HG03342 (cell line): ENCODE data around the gene PIK3R4.

ENCODE experiments used
- ATAC-seq: cut with Tn5 transposase; IDR thresholded peaks from one replicate; pipeline ENCODE4 v1.9.1; 2021; ENCODE audit warnings: mild to moderate bottlenecking, moderate library complexity; ENCODE audit not compliant: unreplicated experiment

The PIK3R4 gene

DNA sequence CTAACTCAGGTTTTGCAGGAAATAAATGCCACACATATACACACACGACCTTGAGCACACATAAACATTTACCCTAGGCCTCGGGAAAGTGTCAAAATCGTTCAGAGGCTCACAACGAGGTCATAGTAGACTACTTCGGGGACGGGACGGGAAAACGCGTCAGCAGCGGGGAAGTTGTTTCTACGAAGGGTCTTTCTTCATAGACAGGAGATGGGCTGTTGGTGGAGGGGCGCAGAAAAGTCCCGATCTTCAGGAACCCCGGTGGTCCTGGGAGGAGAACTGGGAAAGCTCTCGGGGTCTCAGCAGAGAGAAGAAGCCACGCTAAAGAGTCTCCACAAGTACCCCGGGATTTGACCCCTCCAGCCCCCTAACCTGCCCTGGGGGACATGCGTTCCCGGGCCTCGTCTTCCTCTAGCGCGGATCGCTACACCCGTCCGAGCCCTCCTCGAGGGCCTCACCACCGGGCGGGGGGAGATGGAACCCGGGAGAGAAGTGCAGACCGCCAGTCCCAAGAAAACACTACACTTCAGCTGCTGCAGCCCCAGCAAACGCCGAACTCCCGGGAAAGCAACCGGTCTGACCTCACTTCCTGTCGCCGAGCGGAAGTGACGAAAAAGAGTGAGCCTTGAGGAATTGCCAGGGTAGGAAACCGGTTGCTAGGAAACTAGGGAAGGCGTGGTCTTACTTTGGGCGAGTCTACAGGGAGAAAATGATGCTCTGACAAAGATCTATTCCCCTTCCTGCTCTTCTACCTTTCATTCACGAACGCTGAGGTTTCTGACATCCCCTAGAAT, at the start of gene PIK3R4:
Gene PIK3R4 (minus strand): TSS at position 584 of the 794 bp plus-strand sequence. CDS start 1,611 bp downstream, outside the sequence.
- peak; percentile 90 for ATAC-seq

DNA sequence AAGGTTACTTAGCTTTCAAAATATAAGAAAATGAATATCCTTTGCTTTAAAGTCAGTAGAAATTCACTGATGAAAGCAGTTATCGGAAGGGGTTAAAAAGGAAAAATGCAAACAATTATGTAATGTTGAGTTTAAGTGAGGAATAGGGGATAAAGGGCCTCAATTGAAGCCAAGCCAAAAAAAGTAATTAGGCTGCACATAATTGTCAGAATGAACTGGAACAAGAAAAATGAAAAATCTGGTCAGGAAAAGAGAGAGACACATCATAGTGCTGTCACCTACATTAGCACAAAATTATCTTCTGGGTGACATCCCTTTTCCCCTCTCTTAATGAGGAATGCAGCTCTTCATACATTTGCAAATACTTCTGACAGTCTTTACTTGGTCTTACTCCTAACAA, 48.8 kb upstream of the PIK3R4 start:
- ATAC-seq: no peak

DNA sequence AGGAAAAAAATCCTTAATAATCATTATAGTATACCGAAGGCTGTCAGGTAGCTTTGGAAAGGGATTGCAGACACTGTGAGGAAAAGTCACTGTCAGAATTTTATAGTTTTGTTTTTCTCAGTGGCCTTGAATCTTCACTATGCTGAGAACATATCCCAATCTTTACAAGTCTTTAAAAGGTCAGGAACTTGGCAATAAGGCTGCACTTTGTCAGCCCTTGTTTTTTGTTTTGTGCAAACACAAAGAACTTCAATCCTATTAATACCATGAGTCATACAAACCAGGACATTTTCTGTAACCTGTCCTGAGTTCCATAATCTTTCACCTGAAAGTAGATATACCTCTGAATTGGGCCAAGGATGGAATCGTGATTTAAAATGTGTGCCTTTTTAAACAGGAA, 45.6 kb upstream of the PIK3R4 start:
- ATAC-seq: no peak

DNA sequence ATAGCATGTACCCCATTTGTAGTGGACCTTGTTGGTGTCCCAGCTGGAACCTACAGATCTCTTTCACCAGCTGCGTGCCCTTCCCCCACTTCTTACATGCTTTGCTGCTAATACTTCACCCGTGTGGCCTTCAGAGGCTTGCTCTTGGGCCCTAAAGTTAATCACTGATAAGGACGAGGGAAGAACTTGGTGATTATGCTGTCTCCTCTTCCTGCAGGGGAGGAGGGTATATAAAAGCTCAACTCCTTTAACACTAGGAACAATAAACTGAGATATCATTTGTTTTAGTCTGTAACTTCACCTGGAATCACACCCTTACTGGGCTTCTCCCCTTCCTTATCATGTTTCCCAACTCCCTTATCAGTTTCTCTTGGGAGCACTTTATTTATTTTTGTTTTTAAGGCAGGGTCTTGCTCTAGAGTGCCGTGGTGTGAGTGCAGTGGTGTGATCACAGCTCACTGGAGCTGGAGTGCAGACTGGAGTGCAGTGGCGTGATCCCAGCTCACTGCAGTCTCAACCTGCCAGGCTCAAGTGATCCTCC, 43.2 kb upstream of the PIK3R4 start:
- no peak for ATAC-seq

DNA sequence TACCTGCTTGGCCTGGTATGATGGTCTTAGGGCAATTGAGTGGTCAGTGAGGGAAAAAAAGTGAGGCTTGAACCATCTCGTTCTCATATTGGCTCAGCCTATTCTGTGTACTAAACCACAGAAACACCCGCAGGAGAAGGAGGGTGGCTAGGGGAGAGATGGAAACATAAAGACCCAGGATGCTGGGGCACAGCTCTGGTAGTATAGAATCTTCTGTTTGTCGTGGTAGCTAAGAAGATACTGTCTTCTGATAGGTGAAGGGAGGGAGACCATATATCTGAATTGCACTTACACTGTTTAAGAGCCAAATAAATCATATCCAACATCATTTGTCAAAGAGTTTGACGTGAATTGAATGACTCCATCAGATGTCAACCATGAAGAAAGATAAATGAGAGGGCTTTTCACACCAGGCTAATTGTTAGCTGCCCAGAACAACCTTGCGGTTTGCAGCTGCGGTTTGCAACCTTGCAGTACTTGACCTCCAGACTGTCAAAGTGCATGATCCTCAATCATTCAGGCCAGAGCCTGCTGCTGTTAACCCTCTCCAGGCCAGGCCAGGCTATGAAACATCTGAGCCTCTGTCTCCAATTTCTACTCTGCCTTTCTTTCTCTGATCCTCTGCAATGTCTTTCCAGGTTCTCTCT, 40.9 kb upstream of the PIK3R4 start:
- ATAC-seq: no peak

DNA sequence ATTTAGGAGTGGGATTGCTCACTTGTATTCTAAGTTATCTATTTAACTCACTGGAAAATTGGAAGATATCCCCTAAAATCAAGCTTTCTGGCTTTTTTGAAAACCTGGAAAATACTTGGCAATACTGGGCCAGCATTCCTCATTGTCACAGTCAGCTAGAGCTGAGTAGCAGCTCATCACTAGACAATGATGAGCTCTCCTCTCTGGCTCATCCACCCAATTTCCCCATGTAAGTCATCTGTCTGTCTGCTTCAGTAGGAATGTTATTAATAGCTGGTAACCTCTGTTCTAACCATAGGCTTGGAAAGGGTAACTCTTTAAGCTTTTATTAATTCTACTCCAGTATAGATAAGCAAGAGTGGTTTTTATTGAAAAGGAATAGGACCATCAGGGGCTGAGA, 39.7 kb upstream of the PIK3R4 start:
- no peak for ATAC-seq

DNA sequence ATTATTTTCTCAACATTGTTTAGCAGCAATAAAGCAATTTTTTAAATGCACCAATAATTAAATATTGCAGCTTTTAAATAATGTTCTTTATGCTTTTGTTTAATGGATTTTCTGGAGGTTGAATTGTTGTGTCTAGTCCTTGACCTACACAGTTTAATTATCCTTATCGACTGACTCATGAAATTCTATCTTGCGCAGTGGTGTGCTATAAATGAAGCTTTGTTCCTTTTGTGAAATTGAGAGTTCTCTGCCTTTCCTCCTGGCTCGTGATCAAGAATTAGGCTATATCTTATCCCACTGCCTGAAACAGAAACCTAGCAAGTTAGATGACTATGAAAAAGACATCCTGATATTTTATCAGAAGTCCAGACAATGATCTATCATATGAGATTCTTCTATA, 37.0 kb upstream of the PIK3R4 start:
- no peak for ATAC-seq

DNA sequence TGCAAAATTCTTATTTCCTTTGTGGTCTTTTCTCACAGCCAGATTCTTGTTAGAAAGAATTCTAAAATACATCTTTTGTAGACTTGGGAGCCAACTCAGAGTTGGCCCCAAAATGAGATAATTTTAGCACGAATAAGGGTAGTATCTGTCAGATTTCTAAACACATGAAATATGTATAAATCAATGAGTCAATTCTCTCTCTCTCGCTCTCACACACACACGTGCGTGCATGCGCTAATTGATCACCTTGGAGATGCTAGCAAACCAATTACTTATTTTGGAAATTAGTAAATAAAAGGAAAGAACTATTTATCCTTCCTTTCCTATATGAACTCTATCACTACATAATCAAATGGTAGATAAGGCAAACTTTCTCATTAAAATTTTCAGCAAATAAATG, 32.9 kb upstream of the PIK3R4 start:
- no peak for ATAC-seq

DNA sequence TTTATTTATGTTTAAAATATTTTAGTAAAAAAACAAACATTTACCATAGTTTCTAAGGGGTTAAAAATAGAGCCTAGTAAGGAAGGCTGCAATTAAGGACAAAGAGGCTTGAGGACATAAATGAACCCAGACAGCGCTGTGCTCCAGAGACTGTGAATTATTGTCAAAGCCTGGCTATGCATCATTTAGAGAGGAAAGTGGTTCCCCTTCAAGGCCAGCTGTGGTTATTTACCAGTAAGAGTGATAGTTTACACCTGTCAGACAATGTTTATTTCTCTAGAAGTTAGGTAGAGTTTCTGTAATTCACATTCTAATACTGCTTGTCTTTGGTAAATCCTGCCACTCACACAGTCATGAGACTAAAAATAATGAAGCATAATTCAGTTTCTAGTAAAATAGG, 32.4 kb upstream of the PIK3R4 start:
- peak; percentile 95 for ATAC-seq

DNA sequence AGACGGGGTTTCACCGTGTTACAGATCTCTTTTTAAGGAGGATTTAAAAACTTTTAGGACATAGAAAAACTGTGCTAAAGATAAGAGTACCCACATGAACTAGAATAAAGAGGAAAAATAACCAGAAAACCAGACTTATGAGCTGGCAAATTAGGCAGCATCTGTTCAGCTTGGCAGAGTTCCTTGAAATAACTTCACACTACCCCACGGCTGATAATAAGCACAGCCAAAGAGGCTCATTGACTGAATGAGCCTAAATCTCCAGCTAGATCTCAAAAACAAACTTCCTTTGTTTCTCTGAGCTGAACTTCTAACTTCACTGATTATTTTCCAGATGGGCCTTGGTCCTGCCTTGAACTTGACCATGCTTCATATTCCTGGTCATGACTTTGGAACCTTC, 26.7 kb upstream of the PIK3R4 start:
- ATAC-seq: no peak

DNA sequence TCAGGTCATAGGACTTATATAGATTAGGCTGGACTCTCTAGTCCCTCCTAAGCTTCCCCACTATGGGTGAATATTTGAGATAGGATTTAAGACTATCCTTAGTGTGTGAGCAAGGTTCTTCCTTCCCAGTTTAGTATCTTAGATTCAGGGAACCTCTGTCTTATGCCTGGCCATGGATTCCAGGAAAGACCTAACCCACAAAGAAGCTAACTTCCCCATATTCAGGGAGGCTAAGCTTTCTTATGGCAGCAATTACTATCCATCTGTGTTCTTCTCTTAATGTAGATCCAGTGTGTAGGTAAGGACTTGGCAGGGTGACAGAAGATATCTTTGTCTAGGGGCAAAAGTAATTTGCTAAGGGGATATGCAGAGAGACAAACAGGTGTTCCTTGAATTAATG, 25.5 kb upstream of the PIK3R4 start:
- ATAC-seq: no peak

DNA sequence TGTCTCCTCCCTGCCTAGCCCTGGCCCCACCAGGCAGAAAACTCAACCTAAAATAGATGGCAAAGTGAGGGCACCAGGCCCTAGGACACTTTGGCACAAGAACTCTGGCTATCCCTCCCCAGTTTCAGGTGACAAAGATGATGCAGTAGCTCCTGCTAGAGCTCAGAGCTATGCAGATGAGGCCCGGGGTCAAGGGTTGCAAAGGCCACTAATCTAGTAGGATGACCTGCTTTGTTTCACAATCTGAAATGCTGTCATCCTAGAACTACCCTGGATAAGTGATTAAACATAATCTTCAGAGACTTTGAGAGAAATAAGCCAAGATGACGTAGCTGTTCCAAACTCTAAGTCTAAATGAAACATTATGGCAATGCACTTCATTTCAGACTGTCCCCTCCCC, 24.0 kb upstream of the PIK3R4 start:
- ATAC-seq: no peak

DNA sequence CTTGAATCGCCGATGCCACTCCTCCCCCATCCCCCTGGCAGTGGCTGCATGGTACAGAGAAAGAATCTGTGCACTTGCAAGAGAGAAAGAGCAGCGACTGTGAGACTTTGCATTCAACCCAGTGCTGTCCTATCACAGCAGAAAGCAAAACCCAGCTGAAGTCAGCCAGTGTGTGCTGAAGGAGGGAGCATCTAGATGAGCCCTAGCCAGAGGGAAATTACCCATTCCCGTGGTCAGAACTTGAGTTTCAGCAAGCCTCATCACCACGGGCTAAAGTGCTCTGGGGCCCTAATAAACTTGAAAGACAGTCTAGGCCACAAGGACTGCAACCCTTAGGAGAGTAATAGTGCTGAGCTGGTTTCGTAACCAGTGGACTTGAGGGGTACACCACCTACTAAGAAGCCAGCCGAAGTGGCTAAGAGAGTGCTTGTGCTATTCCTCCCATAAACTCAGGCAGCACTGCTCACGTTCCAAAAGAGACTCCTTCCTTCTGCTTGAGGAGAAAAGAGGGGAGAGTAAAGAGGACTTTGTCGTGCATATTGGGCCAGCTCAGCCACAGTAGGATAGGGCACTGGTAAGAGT, 15.2 kb upstream of the PIK3R4 start:
- ATAC-seq: no peak

DNA sequence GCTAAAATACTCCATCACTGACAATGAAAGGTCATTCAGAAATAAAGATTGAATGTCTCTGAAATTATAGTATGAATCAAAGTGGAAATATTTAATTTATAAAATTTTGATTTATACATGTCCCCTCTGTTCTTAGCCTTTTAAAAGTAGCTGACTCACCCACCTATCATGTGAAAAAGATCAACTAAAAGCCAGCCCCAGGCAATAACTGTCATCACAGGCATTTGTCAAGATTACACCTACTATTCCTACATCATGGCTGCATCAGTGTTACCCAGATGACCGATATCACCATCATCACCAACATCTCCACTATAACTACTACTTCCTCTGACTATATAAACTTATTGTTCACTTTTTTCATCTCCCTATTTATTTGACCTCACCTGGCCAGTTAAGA, 14.3 kb upstream of the PIK3R4 start:
- ATAC-seq: no peak

DNA sequence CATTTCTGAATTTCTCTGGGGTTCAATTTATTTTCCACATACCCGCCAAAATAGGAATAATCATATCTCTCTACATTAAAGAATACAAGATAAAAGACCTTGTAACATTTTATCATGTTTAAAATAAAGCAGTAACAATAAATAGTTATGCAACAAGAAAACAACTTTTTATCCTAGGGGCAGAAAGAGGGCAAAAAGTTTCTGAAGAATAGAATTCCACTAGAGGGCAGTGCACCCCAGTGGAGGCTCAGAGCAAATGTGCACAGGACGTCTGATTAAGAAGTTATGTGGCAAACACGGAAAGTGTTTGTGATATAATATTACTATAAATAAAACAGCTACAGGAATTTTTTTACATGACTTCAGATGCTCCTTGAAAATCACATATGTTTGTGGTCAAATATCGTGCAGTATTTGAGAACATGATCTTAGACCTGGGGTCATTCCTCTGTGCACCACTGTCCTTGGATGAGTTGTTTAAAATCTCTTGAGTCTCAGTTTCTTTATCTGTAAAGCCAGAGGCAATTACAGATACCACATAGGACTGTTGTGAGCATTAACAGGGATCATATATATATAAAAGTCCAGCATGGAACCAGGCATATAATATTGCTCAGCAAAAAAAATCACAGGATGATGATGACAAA, 13.2 kb upstream of the PIK3R4 start:
- ATAC-seq: no peak

DNA sequence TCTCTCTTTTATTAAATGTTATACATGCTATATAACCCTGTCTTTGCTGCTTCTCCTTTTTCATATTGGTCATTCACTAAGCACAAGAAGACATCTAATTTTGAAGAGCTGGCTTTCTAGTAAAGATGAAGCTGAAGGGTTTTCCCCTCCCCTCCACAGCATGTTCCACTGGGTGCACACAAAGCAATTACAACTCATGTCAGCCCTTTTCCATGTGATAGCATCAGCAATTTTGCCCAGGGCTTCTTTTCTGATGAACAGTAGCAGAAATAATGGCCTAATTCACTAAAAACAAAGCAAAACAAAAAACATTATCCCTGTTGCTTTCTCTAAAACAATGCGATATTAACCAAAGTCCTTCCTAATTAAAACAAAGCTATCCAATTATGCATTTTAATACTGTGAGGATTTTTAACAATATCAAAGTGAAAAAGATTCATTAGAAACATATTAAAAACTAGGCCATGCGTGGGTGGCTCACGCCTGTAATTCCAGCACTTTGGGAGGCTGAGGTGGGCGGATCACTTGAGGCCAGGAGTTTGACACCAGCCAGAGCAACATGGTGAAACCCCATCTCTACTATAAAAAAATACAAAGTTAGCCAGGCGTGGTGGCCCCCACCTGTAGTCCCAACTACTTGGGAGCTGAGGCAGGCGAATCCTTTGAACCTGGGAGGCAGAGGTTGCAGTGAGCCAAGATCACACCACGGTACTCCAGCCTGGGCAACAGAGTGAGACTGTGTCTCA, 12.2 kb upstream of the PIK3R4 start:
- no peak for ATAC-seq

DNA sequence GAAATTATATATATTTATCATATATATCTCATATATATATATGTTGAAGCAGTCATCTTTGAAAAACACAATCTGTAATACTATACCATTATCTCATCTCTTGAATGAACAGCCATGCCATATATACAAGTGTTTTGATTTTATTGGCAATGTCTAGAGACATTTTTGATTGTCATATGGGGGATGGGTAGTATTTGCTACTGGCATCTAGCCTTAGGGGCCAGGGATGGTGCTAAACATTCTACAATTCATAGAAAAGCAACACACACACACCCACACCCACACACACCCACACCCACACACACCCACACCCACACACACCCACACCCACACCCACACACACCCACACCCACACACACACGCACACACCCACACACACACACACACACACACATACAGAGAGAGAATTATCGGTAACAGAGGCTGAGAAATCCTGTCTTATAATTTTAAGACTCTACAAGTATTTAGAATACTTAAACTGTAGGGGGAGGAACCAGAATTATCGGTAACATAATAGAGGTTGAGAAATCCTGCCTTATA, 11.1 kb upstream of the PIK3R4 start:
- ATAC-seq: no peak

DNA sequence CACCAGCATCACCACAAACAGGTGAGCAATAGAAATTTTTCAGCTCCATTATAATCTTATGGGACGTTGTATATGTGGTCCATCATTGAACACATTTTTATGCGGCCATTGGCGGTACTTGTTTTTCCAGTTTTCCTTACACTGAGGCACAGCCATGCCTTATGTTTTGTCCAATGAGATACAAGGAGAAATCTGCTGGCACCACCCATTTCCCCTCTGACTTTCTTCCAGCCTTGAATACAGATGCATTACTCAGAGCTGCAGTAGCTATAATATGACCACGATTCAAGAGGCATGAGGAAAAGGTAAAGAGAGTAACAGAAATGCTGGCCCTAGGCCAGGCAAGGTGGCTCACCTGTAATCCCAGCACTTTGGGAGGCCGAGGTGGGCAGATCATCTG, 9.0 kb upstream of the PIK3R4 start:
- no peak for ATAC-seq

DNA sequence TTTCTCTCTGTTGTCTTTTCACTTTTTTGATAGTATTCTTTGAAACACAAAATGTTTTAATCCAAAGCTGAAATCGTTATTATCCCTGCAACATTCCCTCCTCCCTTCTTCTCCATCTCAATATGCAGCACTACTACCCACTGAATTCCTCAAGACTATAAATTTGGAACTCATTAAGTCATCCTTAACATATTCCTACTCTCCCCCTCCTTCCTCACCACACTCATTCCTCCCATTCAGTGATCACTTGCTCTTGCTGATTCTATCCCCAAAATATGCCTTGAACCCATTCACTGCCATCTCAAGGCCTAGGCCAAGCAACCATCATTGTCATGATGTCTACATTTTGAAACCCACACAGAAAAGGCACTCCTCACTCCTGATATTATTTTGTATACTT, 2.4 kb upstream of the PIK3R4 start:
- ATAC-seq: no peak

DNA sequence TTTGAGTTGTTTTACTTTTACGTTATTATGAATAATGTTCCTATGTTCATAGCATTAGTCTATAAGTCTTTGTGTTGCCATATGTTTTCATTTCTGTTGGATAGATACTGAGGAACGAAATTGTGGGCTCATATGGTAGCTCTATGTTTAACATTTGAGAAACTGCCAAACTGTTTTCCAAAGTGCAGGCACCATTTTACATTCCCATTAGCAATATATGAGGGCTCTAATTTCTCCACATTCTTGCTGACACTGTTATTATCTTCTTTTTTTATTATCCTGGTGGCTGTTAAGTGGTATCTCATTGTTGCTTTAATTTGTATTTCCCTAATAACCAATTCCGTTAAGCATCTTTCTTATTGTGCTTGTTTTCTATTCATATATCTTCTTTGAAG, 1.8 kb upstream of the PIK3R4 start:
- ATAC-seq: no peak

DNA sequence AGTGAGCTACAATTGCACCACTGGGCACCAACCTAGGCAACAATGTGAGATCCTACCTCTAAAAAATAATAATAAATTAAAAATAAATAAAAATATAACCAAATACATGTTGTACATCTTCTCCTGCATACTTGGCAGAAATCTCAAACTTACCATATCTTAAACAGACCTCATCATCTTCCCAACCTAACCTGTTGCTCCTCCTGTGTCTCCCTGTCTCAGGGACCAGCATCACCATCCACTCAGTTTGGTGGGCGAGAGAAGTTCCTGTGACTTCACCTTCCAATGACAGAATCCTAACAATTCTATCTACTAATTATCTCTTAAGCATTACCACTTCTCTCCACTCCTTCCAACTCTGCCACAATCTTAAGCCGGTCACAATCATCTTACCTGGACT, 3.3 kb downstream of the PIK3R4 start:
- ATAC-seq: no peak
